Osteoblast (primary cell): ENCODE results near the gene TSPAN19. TPM values are rescaled to one million over a fixed set of nuclear protein-coding genes. Genes with fewer than 3 reads are reported as not detected.

Experiments
- DNase-seq: peaks from one replicate; pipeline ENCODE4 v3.0.0; 2011; ENCODE audit warnings: low spot score, mixed read lengths; ENCODE audit not compliant: insufficient read length; ENCODE audit errors: missing footprints
- H2AFZ ChIP-seq: 2 replicates; pipeline ENCODE4 v1.6.0; 2011; ENCODE audit warnings: mild to moderate bottlenecking, low read length
- H3K27ac ChIP-seq: 2 replicates; pipeline ENCODE4 v1.5.1; 2011; ENCODE audit warnings: mild to moderate bottlenecking, low read depth, low read length, moderate library complexity
- H3K27me3 ChIP-seq: 2 replicates; pipeline ENCODE4 v1.6.0; 2012; ENCODE audit warnings: mild to moderate bottlenecking, control low read depth, inconsistent platforms, low read length, moderate library complexity; ENCODE audit not compliant: insufficient read depth
- H3K36me3 ChIP-seq: 2 replicates; pipeline ENCODE4 v1.5.1; 2011; ENCODE audit warnings: mild to moderate bottlenecking, low read length, control low read depth, moderate library complexity; ENCODE audit not compliant: insufficient read depth
- H3K4me1 ChIP-seq: 2 replicates; pipeline ENCODE4 v1.5.1; 2011; ENCODE audit warnings: mild to moderate bottlenecking, low read length, control low read depth, moderate library complexity; ENCODE audit not compliant: insufficient read depth
- H3K4me2 ChIP-seq: 2 replicates; pipeline ENCODE4 v1.6.0; 2011; ENCODE audit warnings: mild to moderate bottlenecking, low read length; ENCODE audit not compliant: insufficient read depth
- H3K4me3 ChIP-seq: fragments of 200-600 bp; sonication (generic); 3 replicates; pipeline ENCODE4 v1.5.1; 2012; ENCODE audit warnings: mild to moderate bottlenecking, low read length, inconsistent platforms; ENCODE audit not compliant: insufficient read depth
- H3K79me2 ChIP-seq: 2 replicates; pipeline ENCODE4 v1.6.0; 2012; ENCODE audit warnings: mild to moderate bottlenecking, low read length, control low read depth, inconsistent platforms; ENCODE audit not compliant: insufficient read depth
- H3K9me3 ChIP-seq: 2 replicates; pipeline ENCODE4 v1.5.1; 2011; ENCODE audit warnings: low read depth, low read length, control low read depth
- H4K20me1 ChIP-seq: 2 replicates; pipeline ENCODE4 v1.6.0; 2012; ENCODE audit warnings: mild to moderate bottlenecking, low read length, control low read depth; ENCODE audit not compliant: insufficient read depth
- total RNA-seq: library from RNA; depleted of rRNA; stranded (reverse); fragments of >200 nt; gene quantifications from 2 replicates; pipeline ENCODE4 v1.2.3, GENCODE V29; 2012
- TF ChIP-seq, protein P1 (sequence below): IDR thresholded peaks from 2 replicates; pipeline ENCODE4 v1.5.1; 2011; ENCODE audit warnings: mild to moderate bottlenecking, low read depth, low read length, moderate library complexity; ENCODE audit errors: extremely low read depth

TSPAN19 gene
- total RNA-seq, 1 donor, result not detected

DNA sequence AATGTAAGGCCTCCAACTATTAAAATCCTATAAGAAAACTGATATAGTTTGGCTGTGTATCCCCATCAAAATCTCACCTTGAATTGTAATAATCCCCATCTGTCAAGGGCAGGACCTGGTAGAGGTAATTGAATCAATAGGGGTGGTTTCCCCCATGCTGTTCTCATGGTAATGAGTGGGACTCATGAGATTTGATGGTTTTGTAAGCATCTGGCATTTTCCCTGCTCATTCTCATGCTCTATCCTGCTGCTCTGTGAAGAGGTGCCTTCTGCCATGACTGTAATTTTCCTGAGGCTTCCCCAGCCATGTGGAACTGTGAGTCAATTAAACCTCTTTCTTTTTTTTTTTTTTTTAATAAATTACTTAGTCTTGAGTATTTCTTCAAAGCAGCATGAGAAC lies 31.9 kb downstream of the TSPAN19 start:
- DNase-seq, result no peak
- H3K4me1 ChIP-seq, result peaks cover 16% of the 10 kb centered on the region
- H3K36me3 ChIP-seq, result no peaks in the 10 kb centered on the region
- H4K20me1 ChIP-seq, result no peaks in the 10 kb centered on the region
- no peaks in the 10 kb centered on the region for H3K27me3 ChIP-seq
- no peak overlapping the region for H2AFZ ChIP-seq
- no peaks in the 10 kb centered on the region for H3K9me3 ChIP-seq
- H3K4me3 ChIP-seq, result no peak overlapping the region
- no peaks in the 10 kb centered on the region for H3K79me2 ChIP-seq
- no peak overlapping the region for H3K4me2 ChIP-seq
- TF ChIP-seq, protein P1, sequence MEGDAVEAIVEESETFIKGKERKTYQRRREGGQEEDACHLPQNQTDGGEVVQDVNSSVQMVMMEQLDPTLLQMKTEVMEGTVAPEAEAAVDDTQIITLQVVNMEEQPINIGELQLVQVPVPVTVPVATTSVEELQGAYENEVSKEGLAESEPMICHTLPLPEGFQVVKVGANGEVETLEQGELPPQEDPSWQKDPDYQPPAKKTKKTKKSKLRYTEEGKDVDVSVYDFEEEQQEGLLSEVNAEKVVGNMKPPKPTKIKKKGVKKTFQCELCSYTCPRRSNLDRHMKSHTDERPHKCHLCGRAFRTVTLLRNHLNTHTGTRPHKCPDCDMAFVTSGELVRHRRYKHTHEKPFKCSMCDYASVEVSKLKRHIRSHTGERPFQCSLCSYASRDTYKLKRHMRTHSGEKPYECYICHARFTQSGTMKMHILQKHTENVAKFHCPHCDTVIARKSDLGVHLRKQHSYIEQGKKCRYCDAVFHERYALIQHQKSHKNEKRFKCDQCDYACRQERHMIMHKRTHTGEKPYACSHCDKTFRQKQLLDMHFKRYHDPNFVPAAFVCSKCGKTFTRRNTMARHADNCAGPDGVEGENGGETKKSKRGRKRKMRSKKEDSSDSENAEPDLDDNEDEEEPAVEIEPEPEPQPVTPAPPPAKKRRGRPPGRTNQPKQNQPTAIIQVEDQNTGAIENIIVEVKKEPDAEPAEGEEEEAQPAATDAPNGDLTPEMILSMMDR, result no peak
- no peak overlapping the region for H3K27ac ChIP-seq

DNA sequence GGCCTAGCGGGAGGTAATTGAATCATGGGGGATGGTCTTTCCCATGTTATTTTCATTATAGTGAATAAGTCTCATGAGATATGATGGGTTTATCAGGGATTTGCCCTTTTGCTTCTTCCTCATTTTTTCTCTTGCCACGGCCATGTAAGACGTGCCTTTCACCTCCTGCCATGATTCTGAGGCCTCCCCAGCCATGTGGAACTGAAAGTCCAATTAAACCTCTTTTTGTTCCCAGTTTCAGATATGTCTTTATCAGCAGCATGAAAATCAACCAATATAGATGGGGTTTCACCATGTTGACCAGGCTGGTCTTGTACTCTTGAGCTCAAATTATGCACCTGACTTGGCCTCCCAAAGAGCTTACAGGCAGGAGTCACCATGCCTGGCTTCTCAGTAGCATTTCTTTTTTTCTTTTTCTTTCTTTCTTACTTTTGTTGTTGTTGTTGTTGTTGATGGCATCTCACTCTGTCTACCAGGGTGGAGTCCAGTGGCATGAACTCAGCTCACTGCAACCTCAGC lies 33.2 kb downstream of the TSPAN19 start:
- H2AFZ ChIP-seq, result no peak overlapping the region
- H3K36me3 ChIP-seq, result no peaks in the 10 kb centered on the region
- H3K4me3 ChIP-seq, result no peak overlapping the region
- peaks cover 10% of the 10 kb centered on the region for H3K4me1 ChIP-seq
- H3K79me2 ChIP-seq, result no peaks in the 10 kb centered on the region
- H3K9me3 ChIP-seq, result no peaks in the 10 kb centered on the region
- no peak for DNase-seq
- H4K20me1 ChIP-seq, result no peaks in the 10 kb centered on the region
- no peaks in the 10 kb centered on the region for H3K27me3 ChIP-seq
- TF ChIP-seq, protein P1, result no peak
- H3K27ac ChIP-seq, result no peak overlapping the region
- H3K4me2 ChIP-seq, result no peak overlapping the region

DNA sequence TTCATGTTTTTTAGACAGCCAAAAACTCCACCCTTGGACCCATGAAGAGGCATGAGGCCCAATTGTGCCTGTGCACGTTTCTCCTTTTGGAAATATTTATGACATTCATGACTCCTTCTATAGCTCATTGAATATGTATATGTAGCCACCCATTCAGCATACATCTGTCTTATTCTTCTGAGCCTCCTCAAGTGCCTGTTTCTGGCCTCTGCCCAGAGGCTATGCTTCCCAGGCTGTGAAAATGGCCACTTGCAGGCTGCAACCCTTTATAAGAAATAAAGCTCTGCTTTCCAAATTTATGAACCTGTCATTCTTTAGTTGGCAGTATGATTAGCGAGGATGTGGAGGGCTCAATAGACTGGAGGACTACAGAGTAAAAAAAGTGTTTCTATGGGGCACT lies 35.3 kb downstream of the TSPAN19 start:
- no peak overlapping the region for H3K27ac ChIP-seq
- no peaks in the 10 kb centered on the region for H3K9me3 ChIP-seq
- H4K20me1 ChIP-seq, result no peaks in the 10 kb centered on the region
- no peaks in the 10 kb centered on the region for H3K27me3 ChIP-seq
- H3K4me3 ChIP-seq, result no peak overlapping the region
- H2AFZ ChIP-seq, result no peak overlapping the region
- no peak overlapping the region for H3K4me2 ChIP-seq
- TF ChIP-seq, protein P1, result no peak
- no peaks in the 10 kb centered on the region for H3K36me3 ChIP-seq
- DNase-seq, result no peak
- no peaks in the 10 kb centered on the region for H3K79me2 ChIP-seq
- peaks cover 4% of the 10 kb centered on the region for H3K4me1 ChIP-seq

DNA sequence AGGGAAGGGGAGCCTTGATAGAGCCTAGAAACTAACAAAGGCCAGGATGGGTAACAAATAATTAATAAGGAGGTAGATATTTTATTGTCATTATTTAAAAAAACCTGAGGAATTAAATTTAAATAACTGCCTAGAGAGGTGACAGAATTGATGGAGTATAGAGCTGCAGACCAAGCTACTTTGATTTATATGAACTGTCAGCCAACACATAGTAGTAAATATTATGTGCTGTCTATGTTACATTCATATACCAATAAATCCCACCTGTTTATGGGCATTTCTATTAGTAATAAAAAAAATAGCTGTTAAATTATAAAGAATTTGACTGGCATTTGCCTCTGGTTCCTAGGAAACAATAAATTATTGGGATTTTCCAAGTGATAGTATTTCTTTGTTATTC lies 37.7 kb downstream of the TSPAN19 start:
- no peak for DNase-seq
- H3K9me3 ChIP-seq, result no peaks in the 10 kb centered on the region
- H3K27ac ChIP-seq, result no peak overlapping the region
- H4K20me1 ChIP-seq, result no peaks in the 10 kb centered on the region
- H3K4me1 ChIP-seq, result peaks cover 7% of the 10 kb centered on the region
- H3K4me3 ChIP-seq, result no peak overlapping the region
- no peak overlapping the region for H2AFZ ChIP-seq
- H3K36me3 ChIP-seq, result no peaks in the 10 kb centered on the region
- no peaks in the 10 kb centered on the region for H3K79me2 ChIP-seq
- TF ChIP-seq, protein P1, result no peak
- no peaks in the 10 kb centered on the region for H3K27me3 ChIP-seq
- no peak overlapping the region for H3K4me2 ChIP-seq
